ENCODE measurements around the gene GFRA4.

GFRA4 gene

GRCh38 chr20:3686867-3687321 lies 23.7 kb upstream of the GFRA4 start:
- DNase-seq (ENCODE audit: low read depth): peak; percentile 95
- H3K4me3 ChIP-seq (ENCODE audit: low read length): peak overlapping the region; percentile 30; the same call in 1 of the 2 replicates
- peak; percentile 13; the same call in 1 of the 2 replicates for TF ChIP-seq CTCF (conservative IDR thresholded peaks at IDR 0.05; ENCODE audit: low read length)

- TF ChIP-seq CTCF (conservative IDR thresholded peaks at IDR 0.05; ENCODE audit: low read length): no peak
- no peak for DNase-seq (ENCODE audit: low read depth)
- H3K4me3 ChIP-seq (ENCODE audit: low read length): no peak overlapping the region
These were observed 23.2 kb upstream of the GFRA4 start for GRCh38 chr20:3686421-3686820.

- no peak for DNase-seq (ENCODE audit: low read depth)
- H3K4me3 ChIP-seq (ENCODE audit: low read length): no peak overlapping the region
- TF ChIP-seq CTCF (conservative IDR thresholded peaks at IDR 0.05; ENCODE audit: low read length): no peak
These were observed 22.1 kb upstream of the GFRA4 start for GRCh38 chr20:3685341-3685740.

GRCh38 chr20:3681931-3682781 lies 19.0 kb upstream of the GFRA4 start, which contains the start of gene ADAM33:
Gene ADAM33 (minus strand): TSS chr20:3682010. CDS start chr20:3682004, 6 bp downstream.
- no peak; the same call in 1 of the 2 replicates for TF ChIP-seq CTCF (conservative IDR thresholded peaks at IDR 0.05; ENCODE audit: low read length)
- peak; percentile 62 for DNase-seq (ENCODE audit: low read depth)

GRCh38 chr20:3681352-3681930 lies 18.2 kb upstream of the GFRA4 start:
- no peak for DNase-seq (ENCODE audit: low read depth)
- no peak for TF ChIP-seq CTCF (conservative IDR thresholded peaks at IDR 0.05; ENCODE audit: low read length)
- peak overlapping the region; percentile 97 for H3K4me3 ChIP-seq (ENCODE audit: low read length)

More at GRCh38 chr20:3681931-3682781, 19.0 kb upstream of the GFRA4 start, which contains the start of gene ADAM33:
- H3K4me3 ChIP-seq (ENCODE audit: low read length): peak within 1 kb of the TSS; percentile 97

- DNase-seq (ENCODE audit: low read depth): no peak
- TF ChIP-seq CTCF (conservative IDR thresholded peaks at IDR 0.05; ENCODE audit: low read length): no peak
- H3K4me3 ChIP-seq (ENCODE audit: low read length): peak overlapping the region; percentile 97
These were observed 17.6 kb upstream of the GFRA4 start for GRCh38 chr20:3680701-3681351.
